GM12865 (cell line): ENCODE measurements around the gene PRSS21.

ENCODE experiments used
- DNase-seq: peaks from one replicate; pipeline ENCODE4 v3.0.0; 2010; ENCODE audit warnings: low read depth
- H3K4me3 ChIP-seq: 2 replicates; pipeline ENCODE4 v1.5.1; 2011; ENCODE audit warnings: mild to moderate bottlenecking, low read depth, low read length, control low read depth
- CTCF ChIP-seq: IDR thresholded peaks from 2 replicates; pipeline ENCODE4 v1.5.1; 2011; ENCODE audit warnings: low read length, control low read depth, low read depth, inconsistent platforms; ENCODE audit not compliant: insufficient read depth; ENCODE audit errors: missing control alignments

The PRSS21 gene

DNA sequence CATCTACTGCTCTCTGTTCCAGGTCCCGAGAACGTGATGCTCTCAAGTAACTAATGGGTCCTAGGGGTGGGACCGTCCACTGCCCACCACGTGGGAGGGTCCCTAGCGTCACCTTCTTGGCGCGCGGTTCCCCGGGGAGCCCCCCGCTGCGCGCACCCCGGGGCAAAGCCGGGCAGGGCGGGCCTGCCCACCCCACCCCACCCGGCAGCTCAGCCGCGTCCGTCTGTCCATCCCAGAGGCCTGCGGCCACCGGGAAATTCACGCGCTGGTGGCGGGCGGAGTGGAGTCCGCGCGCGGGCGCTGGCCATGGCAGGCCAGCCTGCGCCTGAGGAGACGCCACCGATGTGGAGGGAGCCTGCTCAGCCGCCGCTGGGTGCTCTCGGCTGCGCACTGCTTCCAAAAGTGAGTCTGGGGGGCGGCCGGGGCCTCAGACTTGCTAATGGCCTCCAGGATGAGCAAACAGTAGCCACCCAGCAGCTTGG lies 18.3 kb upstream of the PRSS21 start:
- no peak for TF ChIP-seq CTCF
- no peak for DNase-seq
- no peak overlapping the region for H3K4me3 ChIP-seq

DNA sequence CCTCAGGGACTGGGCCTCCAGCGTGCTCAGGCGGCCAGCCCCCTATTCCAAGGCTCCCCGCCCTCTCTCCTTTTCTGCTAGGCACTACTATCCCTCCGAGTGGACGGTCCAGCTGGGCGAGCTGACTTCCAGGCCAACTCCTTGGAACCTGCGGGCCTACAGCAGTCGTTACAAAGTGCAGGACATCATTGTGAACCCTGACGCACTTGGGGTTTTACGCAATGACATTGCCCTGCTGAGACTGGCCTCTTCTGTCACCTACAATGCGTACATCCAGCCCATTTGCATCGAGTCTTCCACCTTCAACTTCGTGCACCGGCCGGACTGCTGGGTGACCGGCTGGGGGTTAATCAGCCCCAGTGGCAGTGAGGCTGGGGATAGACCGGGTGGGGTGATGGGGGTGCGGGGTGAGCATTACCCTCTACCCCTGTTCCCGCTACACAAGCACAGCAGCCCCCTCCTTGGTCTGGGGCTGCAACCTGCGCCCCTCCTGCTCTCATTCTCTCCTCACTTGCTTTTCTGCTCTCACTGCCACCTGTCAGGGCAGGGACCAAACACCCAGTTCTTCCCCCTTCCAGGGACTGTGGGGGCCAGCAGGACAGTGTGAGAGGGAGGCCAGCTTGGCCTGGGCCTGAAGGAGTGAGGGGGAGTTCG lies 17.7 kb upstream of the PRSS21 start:
- H3K4me3 ChIP-seq = no peak overlapping the region
- TF ChIP-seq CTCF = no peak
- no peak for DNase-seq

- TF ChIP-seq CTCF = no peak
- H3K4me3 ChIP-seq = no peak overlapping the region
- DNase-seq = no peak
Measured at GRCh38 chr16:2799859-2800226, 17.2 kb upstream of the PRSS21 start.

GRCh38 chr16:2803545-2804195 lies 13.4 kb upstream of the PRSS21 start:
- no peak for DNase-seq
- no peak for TF ChIP-seq CTCF
- no peak overlapping the region for H3K4me3 ChIP-seq

DNA sequence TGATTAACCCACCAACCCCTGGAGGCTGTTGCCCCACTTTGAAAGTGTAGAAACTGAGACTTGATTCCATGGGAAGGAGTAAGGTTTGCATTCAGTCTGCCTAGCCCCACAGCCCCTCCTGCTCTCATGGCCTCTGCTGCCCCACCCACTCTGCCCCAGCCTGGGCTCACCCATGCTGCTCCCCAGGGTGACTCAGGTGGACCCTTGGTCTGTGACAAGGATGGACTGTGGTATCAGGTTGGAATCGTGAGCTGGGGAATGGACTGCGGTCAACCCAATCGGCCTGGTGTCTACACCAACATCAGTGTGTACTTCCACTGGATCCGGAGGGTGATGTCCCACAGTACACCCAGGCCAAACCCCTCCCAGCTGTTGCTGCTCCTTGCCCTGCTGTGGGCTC lies 12.3 kb upstream of the PRSS21 start:
- no peak for DNase-seq
- no peak for TF ChIP-seq CTCF

DNA sequence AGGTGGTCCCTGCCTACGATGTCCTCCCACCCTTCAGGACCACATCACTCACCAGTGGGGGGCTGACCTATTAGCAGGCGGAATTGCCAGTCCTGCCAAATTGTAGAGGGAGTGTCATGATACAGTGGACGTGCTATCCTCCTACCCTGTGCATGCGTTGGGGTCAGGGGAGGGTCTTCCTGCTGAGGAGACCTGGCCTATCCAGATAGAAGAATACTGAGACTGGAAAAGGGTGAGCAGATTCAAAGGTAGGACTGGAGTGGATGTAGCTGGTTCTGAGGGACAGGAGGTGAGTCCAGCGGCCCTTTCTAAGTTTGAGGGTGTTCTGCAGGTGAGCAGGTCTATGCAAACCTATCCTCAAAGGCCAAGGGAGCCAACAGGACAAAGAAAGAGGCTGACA lies 10.8 kb upstream of the PRSS21 start:
- DNase-seq = no peak
- TF ChIP-seq CTCF = no peak
- no peak overlapping the region for H3K4me3 ChIP-seq

More for the DNA sequence above, 12.3 kb upstream of the PRSS21 start:
- no peak overlapping the region for H3K4me3 ChIP-seq
